Natural killer cell (primary cell): ENCODE data around the gene RNF150. TPM values are rescaled to one million over a fixed set of nuclear protein-coding genes. Genes with fewer than 3 reads are reported as not detected.

ENCODE experiments used
- ATAC-seq, 3 donors: fragments of 150-1000 bp in 2 of 3; fragments of 200-7000 bp in 1 of 3; cut with Tn5 transposase; 1 replicate in 1 of 3; 2 replicates in 2 of 3; pipeline ENCODE4 v1.10.0; 2021; ENCODE audit warnings: mild to moderate bottlenecking in 2 of 3, moderate library complexity in 2 of 3
- DNase-seq, 2 donors: peaks; one replicate each; pipeline versions ENCODE4 v3.0.0 to v3.0.0-alpha.2; 2013 to 2021; ENCODE audit warnings: mixed read lengths in 1 of 2
- H3K27ac ChIP-seq: one replicate; pipeline ENCODE4 v1.5.1; 2013; ENCODE audit warnings: mild to moderate bottlenecking, low read length
- H3K27me3 ChIP-seq: one replicate; pipeline ENCODE4 v1.6.1; 2013; ENCODE audit warnings: low read length; ENCODE audit not compliant: control insufficient read depth, insufficient read depth
- H3K36me3 ChIP-seq: one replicate; pipeline ENCODE4 v1.6.1; 2013; ENCODE audit warnings: low read length; ENCODE audit not compliant: control insufficient read depth, insufficient read depth
- H3K4me1 ChIP-seq: one replicate; pipeline ENCODE4 v1.6.1; 2013; ENCODE audit warnings: low read length; ENCODE audit not compliant: control insufficient read depth, insufficient read depth
- H3K4me3 ChIP-seq: one replicate; pipeline ENCODE4 v1.5.1; 2013; ENCODE audit warnings: low read length
- H3K9me3 ChIP-seq: one replicate; pipeline ENCODE4 v1.6.1; 2013; ENCODE audit warnings: low read length; ENCODE audit not compliant: control insufficient read depth, insufficient read depth
- H3K27ac Mint-ChIP-seq, 2 donors: one replicate each; pipeline ENCODE4 v1.8.0; 2022; ENCODE audit warnings: mild to moderate bottlenecking in 2 of 2, mixed read lengths in 2 of 2, moderate library complexity in 1 of 2
- H3K27me3 Mint-ChIP-seq, 2 donors: one replicate each; pipeline ENCODE4 v1.8.0; 2022; ENCODE audit warnings: low read depth in 2 of 2, mixed read lengths in 2 of 2
- H3K36me3 Mint-ChIP-seq: one replicate; pipeline ENCODE4 v1.8.0; 2022; ENCODE audit warnings: mixed read lengths
- H3K4me1 Mint-ChIP-seq, 2 donors: one replicate each; pipeline ENCODE4 v1.8.0; 2022; ENCODE audit warnings: mixed read lengths in 2 of 2
- H3K4me3 Mint-ChIP-seq: one replicate; pipeline ENCODE4 v1.8.0; 2022; ENCODE audit warnings: mild to moderate bottlenecking, moderate library complexity, mixed read lengths
- H3K9me3 Mint-ChIP-seq, 2 donors: one replicate each; pipeline ENCODE4 v1.8.0; 2022; ENCODE audit warnings: mixed read lengths in 2 of 2
- WGBS: methylation state at CpG from one replicate; pipeline ENCODE4 v1.1.7; 2013; ENCODE audit warnings: missing lambda C conversion rate; ENCODE audit not compliant: insufficient coverage; 5-methylcytosine and 5-hydroxymethylcytosine counted together
- intact Hi-C: fragments of 100-400 bp; cut with micrococcal nuclease; formaldehyde crosslinking; loops from one replicate; pipeline ENCODE4 v1.14.2; 2022
- total RNA-seq, 4 donors: library from RNA; stranded (reverse); fragments of 120-200 nt in 1 of 4; gene quantifications; one replicate each; pipeline versions ENCODE4 v1.2.3 to v1.2.4, GENCODE V29; 2013 to 2022
- TF ChIP-seq, protein P1 (sequence below): fragments of 200-600 bp; IDR thresholded peaks from one replicate; pipeline ENCODE4 v1.8.0; 2022; ENCODE audit warnings: antibody characterized with exemption

RNF150 gene
- total RNA-seq, 3 donors from 2014 or later (not counting 1 experiment from before 2014, with no cell fraction given): 0.09 TPM; not detected in 2

GRCh38 chr4:140952717-140953116, 180.6 kb downstream of the RNF150 start:
- H3K27ac Mint-ChIP-seq: no peak overlapping the region
- ATAC-seq (no peak), DNase-seq (no peak)
- Histone ChIP-seq H3K27me3 (no peaks in the 10 kb centered on the region), H3K36me3 (no peaks in the 10 kb centered on the region), H3K9me3 (no peaks in the 10 kb centered on the region), H3K27ac (no peak overlapping the region), H3K4me3 (no peak overlapping the region), H3K4me1 (no peaks in the 10 kb centered on the region)
- no peak overlapping the region for H3K4me3 Mint-ChIP-seq
- H3K36me3 Mint-ChIP-seq: no peaks in the 10 kb centered on the region
- no peaks in the 10 kb centered on the region for H3K4me1 Mint-ChIP-seq
- no peaks in the 10 kb centered on the region for H3K27me3 Mint-ChIP-seq
- 97% methylated on average over 3 of the region's 3 CpGs for WGBS
- TF ChIP-seq, protein P1, sequence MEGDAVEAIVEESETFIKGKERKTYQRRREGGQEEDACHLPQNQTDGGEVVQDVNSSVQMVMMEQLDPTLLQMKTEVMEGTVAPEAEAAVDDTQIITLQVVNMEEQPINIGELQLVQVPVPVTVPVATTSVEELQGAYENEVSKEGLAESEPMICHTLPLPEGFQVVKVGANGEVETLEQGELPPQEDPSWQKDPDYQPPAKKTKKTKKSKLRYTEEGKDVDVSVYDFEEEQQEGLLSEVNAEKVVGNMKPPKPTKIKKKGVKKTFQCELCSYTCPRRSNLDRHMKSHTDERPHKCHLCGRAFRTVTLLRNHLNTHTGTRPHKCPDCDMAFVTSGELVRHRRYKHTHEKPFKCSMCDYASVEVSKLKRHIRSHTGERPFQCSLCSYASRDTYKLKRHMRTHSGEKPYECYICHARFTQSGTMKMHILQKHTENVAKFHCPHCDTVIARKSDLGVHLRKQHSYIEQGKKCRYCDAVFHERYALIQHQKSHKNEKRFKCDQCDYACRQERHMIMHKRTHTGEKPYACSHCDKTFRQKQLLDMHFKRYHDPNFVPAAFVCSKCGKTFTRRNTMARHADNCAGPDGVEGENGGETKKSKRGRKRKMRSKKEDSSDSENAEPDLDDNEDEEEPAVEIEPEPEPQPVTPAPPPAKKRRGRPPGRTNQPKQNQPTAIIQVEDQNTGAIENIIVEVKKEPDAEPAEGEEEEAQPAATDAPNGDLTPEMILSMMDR: no peak
- intact Hi-C loops: no loop called here
- peaks cover 2 to 5% of the 10 kb centered on the region in 2 donors for H3K9me3 Mint-ChIP-seq

DNA sequence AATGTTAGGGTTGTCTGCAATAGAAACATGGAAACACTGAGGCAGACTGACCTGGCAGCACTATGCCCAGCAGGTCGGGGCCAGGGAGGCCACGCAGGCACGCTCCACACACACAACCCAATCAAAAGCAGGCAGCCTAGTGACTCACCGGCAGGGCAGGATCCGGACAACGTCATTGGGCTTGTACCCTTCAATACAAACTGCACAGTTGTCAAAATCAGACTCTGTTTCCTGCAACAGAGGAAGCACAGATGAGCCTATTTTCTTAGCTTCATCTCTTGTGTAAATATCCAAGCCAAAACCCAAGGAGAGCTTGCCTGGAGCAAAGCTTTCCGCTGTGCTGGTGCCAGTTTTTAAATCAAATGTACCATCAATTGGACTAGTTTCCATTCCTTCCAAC, 185.8 kb downstream of the RNF150 start:
- no peaks in the 10 kb centered on the region for H3K9me3 Mint-ChIP-seq
- TF ChIP-seq, protein P1: no peak
- no peak overlapping the region for H3K27ac ChIP-seq
- WGBS: 91% methylated on average over 7 of the region's 7 CpGs
- peaks cover 0 to 3% of the 10 kb centered on the region in 2 donors for H3K27me3 Mint-ChIP-seq
- H3K27ac Mint-ChIP-seq: no peak overlapping the region
- no peaks in the 10 kb centered on the region for H3K9me3 ChIP-seq
- ATAC-seq: no peak
- no peaks in the 10 kb centered on the region for H3K4me1 ChIP-seq
- H3K36me3 Mint-ChIP-seq: no peaks in the 10 kb centered on the region
- no peaks in the 10 kb centered on the region for H3K36me3 ChIP-seq
- intact Hi-C loops: no loop called here
- H3K27me3 ChIP-seq: no peaks in the 10 kb centered on the region
- H3K4me3 Mint-ChIP-seq: no peak overlapping the region
- no peak overlapping the region for H3K4me3 ChIP-seq
- H3K4me1 Mint-ChIP-seq: no peaks in the 10 kb centered on the region
- no peak for DNase-seq

GRCh38 chr4:140945106-140945505, 188.2 kb downstream of the RNF150 start:
- no peak for ATAC-seq

GRCh38 chr4:140944572-140944971, 188.7 kb downstream of the RNF150 start:
- no peak for ATAC-seq
- H3K27ac ChIP-seq: no peak overlapping the region
- H3K4me1 ChIP-seq: no peaks in the 10 kb centered on the region
- TF ChIP-seq, protein P1: no peak
- no peaks in the 10 kb centered on the region for H3K9me3 ChIP-seq
- H3K4me3 ChIP-seq: no peak overlapping the region
- no peaks in the 10 kb centered on the region for H3K27me3 ChIP-seq
- no peaks in the 10 kb centered on the region for H3K36me3 ChIP-seq
- Mint-ChIP-seq H3K4me3 (no peak overlapping the region), H3K9me3 (no peaks in the 10 kb centered on the region), H3K27ac (no peak overlapping the region), H3K27me3 (peaks cover 0 to 3% of the 10 kb centered on the region in 2 donors), H3K36me3 (no peaks in the 10 kb centered on the region), H3K4me1 (no peaks in the 10 kb centered on the region)
- 92% methylated on average over 1 of the region's 2 CpGs for WGBS
- DNase-seq: no peak
- intact Hi-C loops: no loop called here

More at GRCh38 chr4:140945106-140945505, 188.2 kb downstream of the RNF150 start:
- H3K9me3 ChIP-seq: no peaks in the 10 kb centered on the region
- H3K36me3 ChIP-seq: no peaks in the 10 kb centered on the region
- H3K4me3 Mint-ChIP-seq: no peak overlapping the region
- TF ChIP-seq, protein P1: no peak
- no peaks in the 10 kb centered on the region for H3K9me3 Mint-ChIP-seq
- 89% methylated on average over 1 of the region's 2 CpGs for WGBS
- H3K27ac Mint-ChIP-seq: no peak overlapping the region
- no peaks in the 10 kb centered on the region for H3K27me3 ChIP-seq
- H3K27ac ChIP-seq: no peak overlapping the region
- H3K4me1 Mint-ChIP-seq: no peaks in the 10 kb centered on the region
- no peak for DNase-seq
- intact Hi-C loops: no loop called here
- no peaks in the 10 kb centered on the region for H3K36me3 Mint-ChIP-seq
- no peaks in the 10 kb centered on the region for H3K4me1 ChIP-seq
- H3K27me3 Mint-ChIP-seq: peaks cover 0 to 3% of the 10 kb centered on the region in 2 donors
- no peak overlapping the region for H3K4me3 ChIP-seq
